Neural cell (in vitro differentiated cells): ENCODE measurements around the gene KLHL3. TPM values are rescaled to one million over a fixed set of nuclear protein-coding genes. Genes with fewer than 3 reads are reported as not detected.

ENCODE experiments used
- H2AFZ ChIP-seq: fragments of 200-600, 300-800 bp; sonication (generic), shearing (Covaris generic); 2 replicates; pipeline ENCODE4 v1.6.0; 2014; ENCODE audit warnings: low read depth, mild to moderate bottlenecking, antibody characterized with exemption, low read length, moderate library complexity
- H3F3A ChIP-seq: fragments of 200-600 bp; shearing (Covaris generic); 2 replicates; pipeline ENCODE4 v1.6.1; 2016; ENCODE audit warnings: mild to moderate bottlenecking, moderate library complexity, mixed read lengths, antibody characterized with exemption, low read length; ENCODE audit not compliant: insufficient read depth, poor library complexity, severe bottlenecking
- H3K27ac ChIP-seq: fragments of 200-600, 300-800 bp; sonication (generic), shearing (Covaris generic); 2 replicates; pipeline ENCODE4 v1.5.1; 2014; ENCODE audit warnings: mild to moderate bottlenecking, low read length, moderate library complexity
- H3K27me3 ChIP-seq: fragments of 300-800, 200-600 bp; sonication (generic), shearing (Covaris generic); 2 replicates; pipeline ENCODE4 v1.6.0; 2014; ENCODE audit warnings: mild to moderate bottlenecking, low read depth, low read length, moderate library complexity; ENCODE audit not compliant: insufficient read depth
- H3K36me3 ChIP-seq: fragments of 300-800, 200-600 bp; sonication (generic), shearing (Covaris generic); 2 replicates; pipeline ENCODE4 v1.5.1; 2014; ENCODE audit warnings: mild to moderate bottlenecking, antibody characterized with exemption, low read length, moderate library complexity; ENCODE audit not compliant: insufficient read depth
- H3K4me2 ChIP-seq: fragments of 300-800, 200-600 bp; sonication (generic), shearing (Covaris generic); 2 replicates; pipeline ENCODE4 v1.6.0; 2014; ENCODE audit warnings: mild to moderate bottlenecking, low read length
- H3K4me3 ChIP-seq: fragments of 300-800, 200-600 bp; sonication (generic), shearing (Covaris generic); 2 replicates; pipeline ENCODE4 v1.5.1; 2014; ENCODE audit warnings: mild to moderate bottlenecking, low read length, moderate library complexity
- H3K79me2 ChIP-seq: fragments of 200-600 bp; shearing (Covaris generic); replicated peaks from 2 replicates; pipeline ENCODE4 v1.6.0; 2014; ENCODE audit warnings: mild to moderate bottlenecking, low read length, moderate library complexity; ENCODE audit not compliant: insufficient read depth
- H3K9ac ChIP-seq: fragments of 300-800, 200-600 bp; sonication (generic), shearing (Covaris generic); 2 replicates; pipeline ENCODE4 v1.6.1; 2016; ENCODE audit warnings: mild to moderate bottlenecking, low read length, mixed read lengths
- H3K9me2 ChIP-seq: fragments of 200-600 bp; shearing (Covaris generic); 2 replicates; pipeline ENCODE4 v1.6.1; 2016; ENCODE audit warnings: mild to moderate bottlenecking, low read length, mixed read lengths; ENCODE audit not compliant: insufficient read depth
- H3K9me3 ChIP-seq: fragments of 200-600, 300-800 bp; sonication (generic), shearing (Covaris generic); 2 replicates; pipeline ENCODE4 v1.6.1; 2016; ENCODE audit warnings: mild to moderate bottlenecking, mixed run types, low read length, moderate library complexity, mixed read lengths
- H4K20me1 ChIP-seq: fragments of 200-600 bp; shearing (Covaris generic); 2 replicates; pipeline ENCODE4 v1.6.1; 2016; ENCODE audit warnings: mild to moderate bottlenecking, mixed run types; ENCODE audit not compliant: insufficient read depth
- EP300 ChIP-seq: fragments of 450-650 bp; conservative IDR thresholded peaks from 2 replicates; pipeline ENCODE4 v1.6.1; 2014; ENCODE audit warnings: antibody characterized with exemption, mild to moderate bottlenecking, moderate library complexity; ENCODE audit not compliant: poor library complexity, severe bottlenecking
- EZH2 ChIP-seq: fragments of 200-600, 300-800 bp; shearing (Covaris generic), sonication (generic); IDR thresholded peaks from 2 replicates; pipeline ENCODE4 v1.6.1; 2014; ENCODE audit warnings: antibody characterized with exemption, low read length, borderline replicate concordance, mild to moderate bottlenecking; ENCODE audit not compliant: insufficient read depth, poor library complexity, severe bottlenecking
- MXI1 ChIP-seq: fragments of 450-650 bp; conservative IDR thresholded peaks from 2 replicates; pipeline ENCODE4 v1.6.1; 2014; ENCODE audit warnings: antibody characterized with exemption, mild to moderate bottlenecking; ENCODE audit not compliant: poor library complexity, severe bottlenecking
- POLR2AphosphoS5 ChIP-seq: IDR thresholded peaks from 2 replicates; pipeline ENCODE4 v1.6.1; 2012
- RAD21 ChIP-seq: fragments of 450-650 bp; conservative IDR thresholded peaks from 2 replicates; pipeline ENCODE4 v1.6.1; 2014; ENCODE audit warnings: antibody characterized with exemption, mild to moderate bottlenecking, moderate library complexity
- SMC3 ChIP-seq: fragments of 450-650 bp; conservative IDR thresholded peaks from 2 replicates; pipeline ENCODE4 v1.6.1; 2014; ENCODE audit warnings: antibody characterized with exemption, mild to moderate bottlenecking, moderate library complexity; ENCODE audit not compliant: poor library complexity
- TAF1 ChIP-seq: IDR thresholded peaks from 2 replicates; pipeline ENCODE4 v1.6.1; 2012; ENCODE audit warnings: low read depth
- polyA plus RNA-seq: library from polyadenylated mRNA; depleted of rRNA; stranded (reverse); fragments of >200 nt; gene quantifications from 2 replicates; pipeline ENCODE4 v1.2.3, GENCODE V29; 2014
- TF ChIP-seq, protein P1 (sequence below): IDR thresholded peaks from 2 replicates; pipeline ENCODE4 v1.6.1; 2012; ENCODE audit warnings: borderline replicate concordance
- TF ChIP-seq, protein P2 (sequence below): fragments of 450-650 bp; IDR thresholded peaks from 2 replicates; pipeline ENCODE4 v1.5.1; 2014; ENCODE audit warnings: antibody characterized with exemption, mild to moderate bottlenecking, moderate library complexity; ENCODE audit not compliant: poor library complexity, severe bottlenecking

Gene KLHL3
- polyA plus RNA-seq, 1 donor from 2014 or later = 12.9 TPM

DNA sequence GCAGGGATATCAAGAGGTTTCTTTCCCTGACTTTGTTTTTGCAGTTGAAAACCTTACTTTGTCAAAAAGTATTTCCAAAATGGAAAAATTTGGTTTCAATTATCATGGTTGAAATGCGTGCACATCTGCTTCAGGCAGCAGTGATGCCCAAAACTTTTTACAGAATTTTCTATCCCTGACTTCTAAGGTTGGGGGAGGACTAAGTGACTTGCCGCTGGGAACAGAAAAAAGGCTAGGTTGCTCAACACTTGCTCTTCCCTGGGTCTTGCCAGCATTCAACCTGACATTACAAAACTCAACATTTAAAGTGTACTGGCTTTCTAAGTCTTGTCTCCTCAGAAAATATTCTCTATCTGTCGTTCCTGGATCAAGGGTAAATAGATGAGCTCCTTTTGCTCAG, 4.7 kb downstream of the KLHL3 start:
- peaks cover 31% of the 10 kb centered on the region for H3K79me2 ChIP-seq
- H3K4me3 ChIP-seq = no peak overlapping the region
- no peak overlapping the region for H3K9ac ChIP-seq
- no peak overlapping the region for H2AFZ ChIP-seq
- no peak overlapping the region for H3K27ac ChIP-seq
- peaks cover 5% of the 10 kb centered on the region for H3F3A ChIP-seq
- H3K27me3 ChIP-seq = no peaks in the 10 kb centered on the region
- H4K20me1 ChIP-seq = no peaks in the 10 kb centered on the region
- no peaks in the 10 kb centered on the region for H3K9me3 ChIP-seq
- H3K36me3 ChIP-seq = no peaks in the 10 kb centered on the region
- H3K9me2 ChIP-seq = no peaks in the 10 kb centered on the region
- TF ChIP-seq, protein P1, sequence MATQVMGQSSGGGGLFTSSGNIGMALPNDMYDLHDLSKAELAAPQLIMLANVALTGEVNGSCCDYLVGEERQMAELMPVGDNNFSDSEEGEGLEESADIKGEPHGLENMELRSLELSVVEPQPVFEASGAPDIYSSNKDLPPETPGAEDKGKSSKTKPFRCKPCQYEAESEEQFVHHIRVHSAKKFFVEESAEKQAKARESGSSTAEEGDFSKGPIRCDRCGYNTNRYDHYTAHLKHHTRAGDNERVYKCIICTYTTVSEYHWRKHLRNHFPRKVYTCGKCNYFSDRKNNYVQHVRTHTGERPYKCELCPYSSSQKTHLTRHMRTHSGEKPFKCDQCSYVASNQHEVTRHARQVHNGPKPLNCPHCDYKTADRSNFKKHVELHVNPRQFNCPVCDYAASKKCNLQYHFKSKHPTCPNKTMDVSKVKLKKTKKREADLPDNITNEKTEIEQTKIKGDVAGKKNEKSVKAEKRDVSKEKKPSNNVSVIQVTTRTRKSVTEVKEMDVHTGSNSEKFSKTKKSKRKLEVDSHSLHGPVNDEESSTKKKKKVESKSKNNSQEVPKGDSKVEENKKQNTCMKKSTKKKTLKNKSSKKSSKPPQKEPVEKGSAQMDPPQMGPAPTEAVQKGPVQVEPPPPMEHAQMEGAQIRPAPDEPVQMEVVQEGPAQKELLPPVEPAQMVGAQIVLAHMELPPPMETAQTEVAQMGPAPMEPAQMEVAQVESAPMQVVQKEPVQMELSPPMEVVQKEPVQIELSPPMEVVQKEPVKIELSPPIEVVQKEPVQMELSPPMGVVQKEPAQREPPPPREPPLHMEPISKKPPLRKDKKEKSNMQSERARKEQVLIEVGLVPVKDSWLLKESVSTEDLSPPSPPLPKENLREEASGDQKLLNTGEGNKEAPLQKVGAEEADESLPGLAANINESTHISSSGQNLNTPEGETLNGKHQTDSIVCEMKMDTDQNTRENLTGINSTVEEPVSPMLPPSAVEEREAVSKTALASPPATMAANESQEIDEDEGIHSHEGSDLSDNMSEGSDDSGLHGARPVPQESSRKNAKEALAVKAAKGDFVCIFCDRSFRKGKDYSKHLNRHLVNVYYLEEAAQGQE = no peak
- TF ChIP-seq, protein P2, sequence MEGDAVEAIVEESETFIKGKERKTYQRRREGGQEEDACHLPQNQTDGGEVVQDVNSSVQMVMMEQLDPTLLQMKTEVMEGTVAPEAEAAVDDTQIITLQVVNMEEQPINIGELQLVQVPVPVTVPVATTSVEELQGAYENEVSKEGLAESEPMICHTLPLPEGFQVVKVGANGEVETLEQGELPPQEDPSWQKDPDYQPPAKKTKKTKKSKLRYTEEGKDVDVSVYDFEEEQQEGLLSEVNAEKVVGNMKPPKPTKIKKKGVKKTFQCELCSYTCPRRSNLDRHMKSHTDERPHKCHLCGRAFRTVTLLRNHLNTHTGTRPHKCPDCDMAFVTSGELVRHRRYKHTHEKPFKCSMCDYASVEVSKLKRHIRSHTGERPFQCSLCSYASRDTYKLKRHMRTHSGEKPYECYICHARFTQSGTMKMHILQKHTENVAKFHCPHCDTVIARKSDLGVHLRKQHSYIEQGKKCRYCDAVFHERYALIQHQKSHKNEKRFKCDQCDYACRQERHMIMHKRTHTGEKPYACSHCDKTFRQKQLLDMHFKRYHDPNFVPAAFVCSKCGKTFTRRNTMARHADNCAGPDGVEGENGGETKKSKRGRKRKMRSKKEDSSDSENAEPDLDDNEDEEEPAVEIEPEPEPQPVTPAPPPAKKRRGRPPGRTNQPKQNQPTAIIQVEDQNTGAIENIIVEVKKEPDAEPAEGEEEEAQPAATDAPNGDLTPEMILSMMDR = no peak
- TF ChIP-seq TAF1 (no peak), MXI1 (no peak), SMC3 (no peak), EZH2 (no peak), EP300 (no peak), POLR2AphosphoS5 (no peak), RAD21 (no peak)
- no peak overlapping the region for H3K4me2 ChIP-seq

DNA sequence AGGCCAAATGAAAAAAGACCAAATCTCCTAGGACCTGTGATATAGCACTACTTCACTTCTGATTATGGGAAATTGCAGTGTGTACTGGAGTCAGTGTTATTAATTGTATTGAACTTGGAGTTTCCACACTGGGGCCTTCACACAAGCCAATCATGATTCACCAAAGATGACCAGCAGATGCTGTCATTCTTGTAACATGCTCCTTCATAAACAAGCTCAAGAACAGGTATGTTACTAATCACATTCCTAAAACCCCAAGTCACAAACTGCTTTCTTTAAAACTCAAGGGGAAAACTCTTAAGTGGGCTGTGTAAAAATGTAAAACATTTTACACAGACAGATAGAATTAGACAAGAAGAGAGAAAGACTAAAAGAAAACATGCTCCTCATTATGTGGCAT, 5.6 kb downstream of the KLHL3 start:
- Histone ChIP-seq H4K20me1 (no peaks in the 10 kb centered on the region), H3F3A (peaks cover 2% of the 10 kb centered on the region), H3K79me2 (peaks cover 32% of the 10 kb centered on the region), H3K36me3 (no peaks in the 10 kb centered on the region), H3K4me3 (no peak overlapping the region), H3K9ac (no peak overlapping the region), H3K9me2 (no peaks in the 10 kb centered on the region), H3K27ac (no peak overlapping the region), H2AFZ (no peak overlapping the region), H3K4me2 (no peak overlapping the region), H3K27me3 (no peaks in the 10 kb centered on the region), H3K9me3 (no peaks in the 10 kb centered on the region)
- TF ChIP-seq EZH2 (no peak), EP300 (no peak), MXI1 (no peak), POLR2AphosphoS5 (no peak), TAF1 (no peak)
- TF ChIP-seq, protein P2 = no peak
